ENCODE measurements around the gene MCM6. TPM values are rescaled to one million over a fixed set of nuclear protein-coding genes. Genes with fewer than 3 reads are reported as not detected.

Gene MCM6
- total and polyA plus RNA-seq, 2 experiments from 2014 or later: 74.7 to 133 TPM

DNA sequence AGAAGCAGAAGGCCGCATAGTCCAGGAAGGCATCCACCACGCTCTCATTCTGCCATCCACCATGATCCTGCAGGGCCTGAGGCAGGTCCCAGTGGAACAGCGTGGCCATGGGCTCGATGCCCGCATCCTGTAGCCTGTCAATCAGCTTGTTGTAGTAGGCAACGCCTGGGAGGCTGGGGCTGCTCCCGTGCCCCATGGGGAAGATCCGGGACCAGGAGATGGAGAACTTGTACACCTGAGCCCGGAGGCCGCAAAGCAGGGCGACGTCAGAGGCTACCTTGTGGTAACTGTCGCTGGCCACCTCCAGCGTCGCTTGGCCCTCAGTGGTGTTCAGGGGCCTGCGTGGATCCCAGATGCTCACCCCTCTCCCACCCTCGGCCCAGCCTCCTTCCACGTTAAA lies 58.8 kb downstream of the MCM6 start (continued):
- TF ChIP-seq, protein P1, sequence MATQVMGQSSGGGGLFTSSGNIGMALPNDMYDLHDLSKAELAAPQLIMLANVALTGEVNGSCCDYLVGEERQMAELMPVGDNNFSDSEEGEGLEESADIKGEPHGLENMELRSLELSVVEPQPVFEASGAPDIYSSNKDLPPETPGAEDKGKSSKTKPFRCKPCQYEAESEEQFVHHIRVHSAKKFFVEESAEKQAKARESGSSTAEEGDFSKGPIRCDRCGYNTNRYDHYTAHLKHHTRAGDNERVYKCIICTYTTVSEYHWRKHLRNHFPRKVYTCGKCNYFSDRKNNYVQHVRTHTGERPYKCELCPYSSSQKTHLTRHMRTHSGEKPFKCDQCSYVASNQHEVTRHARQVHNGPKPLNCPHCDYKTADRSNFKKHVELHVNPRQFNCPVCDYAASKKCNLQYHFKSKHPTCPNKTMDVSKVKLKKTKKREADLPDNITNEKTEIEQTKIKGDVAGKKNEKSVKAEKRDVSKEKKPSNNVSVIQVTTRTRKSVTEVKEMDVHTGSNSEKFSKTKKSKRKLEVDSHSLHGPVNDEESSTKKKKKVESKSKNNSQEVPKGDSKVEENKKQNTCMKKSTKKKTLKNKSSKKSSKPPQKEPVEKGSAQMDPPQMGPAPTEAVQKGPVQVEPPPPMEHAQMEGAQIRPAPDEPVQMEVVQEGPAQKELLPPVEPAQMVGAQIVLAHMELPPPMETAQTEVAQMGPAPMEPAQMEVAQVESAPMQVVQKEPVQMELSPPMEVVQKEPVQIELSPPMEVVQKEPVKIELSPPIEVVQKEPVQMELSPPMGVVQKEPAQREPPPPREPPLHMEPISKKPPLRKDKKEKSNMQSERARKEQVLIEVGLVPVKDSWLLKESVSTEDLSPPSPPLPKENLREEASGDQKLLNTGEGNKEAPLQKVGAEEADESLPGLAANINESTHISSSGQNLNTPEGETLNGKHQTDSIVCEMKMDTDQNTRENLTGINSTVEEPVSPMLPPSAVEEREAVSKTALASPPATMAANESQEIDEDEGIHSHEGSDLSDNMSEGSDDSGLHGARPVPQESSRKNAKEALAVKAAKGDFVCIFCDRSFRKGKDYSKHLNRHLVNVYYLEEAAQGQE (IDR thresholded peaks at IDR 0.05; ENCODE audit: unreplicated experiment): no peak

DNA sequence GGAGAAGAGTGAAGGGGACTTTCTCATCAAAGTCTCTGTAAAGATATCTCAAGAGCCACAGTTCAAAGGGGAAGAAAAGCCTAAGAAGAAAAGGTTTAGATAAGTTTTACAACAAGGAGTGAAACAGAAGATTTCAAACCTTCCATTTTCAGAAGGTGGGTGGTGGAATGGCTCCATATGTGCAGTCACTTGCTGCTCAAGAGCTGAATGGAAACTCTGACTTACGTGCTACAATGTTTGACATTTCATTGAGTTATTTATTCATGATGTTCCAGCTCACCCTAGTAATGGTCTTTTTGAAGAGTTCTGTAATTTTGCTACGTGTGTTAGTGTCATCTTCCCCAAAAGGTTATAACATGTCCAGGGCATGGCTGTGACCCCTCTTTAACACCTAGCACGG lies 61.0 kb downstream of the MCM6 start:
- Histone ChIP-seq H3K9me2 (ENCODE audit: insufficient read depth) (no peaks in the 10 kb centered on the region), H4K20me1 (replicated peaks; ENCODE audit: insufficient read depth) (no peaks in the 10 kb centered on the region), H3K27me3 (ENCODE audit: insufficient read depth) (no peaks in the 10 kb centered on the region), H3K79me2 (replicated peaks; ENCODE audit: insufficient read depth) (no peaks in the 10 kb centered on the region), H3K4me2 (no peak overlapping the region), H3K4me1 (ENCODE audit: insufficient read depth) (no peaks in the 10 kb centered on the region), H3K27ac (ENCODE audit: low read depth) (no peak overlapping the region), H3K4me3 (no peak overlapping the region), H3K36me3 (ENCODE audit: insufficient read depth) (no peaks in the 10 kb centered on the region), H3F3A (replicated peaks; ENCODE audit: low read depth) (no peaks in the 10 kb centered on the region), H2AFZ (no peak overlapping the region)
- ATAC-seq (no peak), DNase-seq (ENCODE audit: low spot score) (no peak)
- peaks cover 3% of the 10 kb centered on the region for H3K27me3 Mint-ChIP-seq (ENCODE audit: insufficient read depth, low read depth, poor library complexity)
- H3K36me3 Mint-ChIP-seq (ENCODE audit: low read depth): no peaks in the 10 kb centered on the region
- no peak overlapping the region for H3K4me3 Mint-ChIP-seq
- H3K9me3 Mint-ChIP-seq: peaks cover 5% of the 10 kb centered on the region; the same call in 2 of the 3 replicates
- no peak overlapping the region for H3K27ac Mint-ChIP-seq
- H3K4me1 Mint-ChIP-seq: no peaks in the 10 kb centered on the region
- no peak for TF ChIP-seq POLR2AphosphoS5 (IDR thresholded peaks at IDR 0.05; ENCODE audit: low read depth)
- TF ChIP-seq CREB1 (CRISPR knock-in tag; IDR thresholded peaks at IDR 0.05; ENCODE audit: low read depth): no peak
- TF ChIP-seq, protein P1 (IDR thresholded peaks at IDR 0.05; ENCODE audit: unreplicated experiment): no peak
- TF ChIP-seq, protein P2, sequence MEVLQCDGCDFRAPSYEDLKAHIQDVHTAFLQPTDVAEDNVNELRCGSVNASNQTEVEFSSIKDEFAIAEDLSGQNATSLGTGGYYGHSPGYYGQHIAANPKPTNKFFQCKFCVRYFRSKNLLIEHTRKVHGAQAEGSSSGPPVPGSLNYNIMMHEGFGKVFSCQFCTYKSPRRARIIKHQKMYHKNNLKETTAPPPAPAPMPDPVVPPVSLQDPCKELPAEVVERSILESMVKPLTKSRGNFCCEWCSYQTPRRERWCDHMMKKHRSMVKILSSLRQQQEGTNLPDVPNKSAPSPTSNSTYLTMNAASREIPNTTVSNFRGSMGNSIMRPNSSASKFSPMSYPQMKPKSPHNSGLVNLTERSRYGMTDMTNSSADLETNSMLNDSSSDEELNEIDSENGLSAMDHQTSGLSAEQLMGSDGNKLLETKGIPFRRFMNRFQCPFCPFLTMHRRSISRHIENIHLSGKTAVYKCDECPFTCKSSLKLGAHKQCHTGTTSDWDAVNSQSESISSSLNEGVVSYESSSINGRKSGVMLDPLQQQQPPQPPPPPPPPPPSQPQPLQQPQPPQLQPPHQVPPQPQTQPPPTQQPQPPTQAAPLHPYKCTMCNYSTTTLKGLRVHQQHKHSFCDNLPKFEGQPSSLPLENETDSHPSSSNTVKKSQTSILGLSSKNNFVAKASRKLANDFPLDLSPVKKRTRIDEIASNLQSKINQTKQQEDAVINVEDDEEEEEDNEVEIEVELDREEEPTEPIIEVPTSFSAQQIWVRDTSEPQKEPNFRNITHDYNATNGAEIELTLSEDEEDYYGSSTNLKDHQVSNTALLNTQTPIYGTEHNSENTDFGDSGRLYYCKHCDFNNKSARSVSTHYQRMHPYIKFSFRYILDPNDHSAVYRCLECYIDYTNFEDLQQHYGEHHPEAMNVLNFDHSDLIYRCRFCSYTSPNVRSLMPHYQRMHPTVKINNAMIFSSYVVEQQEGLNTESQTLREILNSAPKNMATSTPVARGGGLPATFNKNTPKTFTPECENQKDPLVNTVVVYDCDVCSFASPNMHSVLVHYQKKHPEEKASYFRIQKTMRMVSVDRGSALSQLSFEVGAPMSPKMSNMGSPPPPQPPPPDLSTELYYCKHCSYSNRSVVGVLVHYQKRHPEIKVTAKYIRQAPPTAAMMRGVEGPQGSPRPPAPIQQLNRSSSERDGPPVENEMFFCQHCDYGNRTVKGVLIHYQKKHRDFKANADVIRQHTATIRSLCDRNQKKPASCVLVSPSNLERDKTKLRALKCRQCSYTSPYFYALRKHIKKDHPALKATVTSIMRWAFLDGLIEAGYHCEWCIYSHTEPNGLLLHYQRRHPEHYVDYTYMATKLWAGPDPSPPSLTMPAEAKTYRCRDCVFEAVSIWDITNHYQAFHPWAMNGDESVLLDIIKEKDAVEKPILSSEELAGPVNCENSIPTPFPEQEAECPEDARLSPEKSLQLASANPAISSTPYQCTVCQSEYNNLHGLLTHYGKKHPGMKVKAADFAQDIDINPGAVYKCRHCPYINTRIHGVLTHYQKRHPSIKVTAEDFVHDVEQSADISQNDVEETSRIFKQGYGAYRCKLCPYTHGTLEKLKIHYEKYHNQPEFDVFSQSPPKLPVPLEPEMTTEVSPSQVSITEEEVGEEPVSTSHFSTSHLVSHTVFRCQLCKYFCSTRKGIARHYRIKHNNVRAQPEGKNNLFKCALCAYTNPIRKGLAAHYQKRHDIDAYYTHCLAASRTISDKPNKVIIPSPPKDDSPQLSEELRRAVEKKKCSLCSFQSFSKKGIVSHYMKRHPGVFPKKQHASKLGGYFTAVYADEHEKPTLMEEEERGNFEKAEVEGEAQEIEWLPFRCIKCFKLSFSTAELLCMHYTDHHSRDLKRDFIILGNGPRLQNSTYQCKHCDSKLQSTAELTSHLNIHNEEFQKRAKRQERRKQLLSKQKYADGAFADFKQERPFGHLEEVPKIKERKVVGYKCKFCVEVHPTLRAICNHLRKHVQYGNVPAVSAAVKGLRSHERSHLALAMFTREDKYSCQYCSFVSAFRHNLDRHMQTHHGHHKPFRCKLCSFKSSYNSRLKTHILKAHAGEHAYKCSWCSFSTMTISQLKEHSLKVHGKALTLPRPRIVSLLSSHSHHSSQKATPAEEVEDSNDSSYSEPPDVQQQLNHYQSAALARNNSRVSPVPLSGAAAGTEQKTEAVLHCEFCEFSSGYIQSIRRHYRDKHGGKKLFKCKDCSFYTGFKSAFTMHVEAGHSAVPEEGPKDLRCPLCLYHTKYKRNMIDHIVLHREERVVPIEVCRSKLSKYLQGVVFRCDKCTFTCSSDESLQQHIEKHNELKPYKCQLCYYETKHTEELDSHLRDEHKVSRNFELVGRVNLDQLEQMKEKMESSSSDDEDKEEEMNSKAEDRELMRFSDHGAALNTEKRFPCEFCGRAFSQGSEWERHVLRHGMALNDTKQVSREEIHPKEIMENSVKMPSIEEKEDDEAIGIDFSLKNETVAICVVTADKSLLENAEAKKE (CRISPR knock-in tag; IDR thresholded peaks at IDR 0.05): no peak
- no peak for TF ChIP-seq STAT1 (IDR thresholded peaks at IDR 0.05; ENCODE audit: unreplicated experiment)
- no peak for TF ChIP-seq EZH2phosphoT487 (IDR thresholded peaks at IDR 0.05; ENCODE audit: unreplicated experiment)
- TF ChIP-seq ZNF331 (CRISPR knock-in tag; IDR thresholded peaks at IDR 0.05; ENCODE audit: low read depth): no peak
- no peak for TF ChIP-seq ETS1 (IDR thresholded peaks at IDR 0.05)
